ENCODE data around the gene MPIG6B. TPM values are rescaled to one million over a fixed set of nuclear protein-coding genes. Genes with fewer than 3 reads are reported as not detected.

The MPIG6B gene
- total and polyA plus RNA-seq, 8 donors = 0.05 to 0.06 TPM; not detected in 6

DNA sequence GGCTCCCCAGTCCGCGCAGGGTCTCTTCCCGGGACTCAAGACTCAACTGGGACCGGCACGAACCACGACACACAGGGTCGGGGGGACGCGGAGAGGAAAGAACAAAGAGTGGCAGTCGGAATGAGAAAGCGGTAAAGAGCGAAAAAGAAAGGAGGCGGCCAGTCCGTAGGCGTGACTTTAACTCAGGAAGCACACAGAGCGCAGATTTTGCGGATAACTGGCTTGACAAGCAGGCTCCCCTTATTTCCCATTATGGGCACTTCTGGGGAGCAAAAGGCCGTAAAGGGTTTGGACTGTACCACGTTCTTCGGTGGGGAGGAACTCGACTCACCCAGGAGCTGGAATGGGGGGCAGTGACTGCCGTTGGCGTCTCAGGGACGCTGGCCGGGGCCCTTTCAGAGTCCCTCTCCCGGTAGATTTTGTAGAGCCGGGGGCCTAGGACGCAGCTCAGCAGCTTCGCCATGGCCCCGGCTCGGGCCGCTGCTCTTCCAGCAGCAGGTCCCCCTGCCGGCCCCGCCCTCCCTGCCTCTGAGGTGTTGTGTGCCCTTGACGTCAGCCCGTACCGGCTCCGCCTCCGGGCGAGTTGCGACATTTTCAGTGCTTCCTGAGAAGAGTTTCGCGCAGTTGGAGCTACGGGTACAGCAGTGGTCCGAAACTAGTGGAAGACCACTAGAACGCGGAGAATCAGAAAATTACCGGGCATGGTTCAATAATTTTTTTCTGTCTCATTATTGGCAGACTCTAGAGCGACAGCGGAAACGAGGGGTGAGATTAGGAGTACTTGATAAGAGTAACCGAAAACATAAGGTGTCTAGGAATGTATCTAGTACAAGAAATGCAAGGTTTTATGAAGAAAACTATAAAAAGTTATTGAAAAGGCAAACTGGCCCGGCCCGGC, 20.1 kb upstream of the MPIG6B start, which contains the start of gene ABHD16A:
ABHD16A (minus strand) TSS at position 506 of the 898 bp plus-strand sequence; CDS start at position 463, 43 bp downstream.
- H3K4me1 ChIP-seq = peaks cover 0 to 12% (median 10%) of the 10 kb centered on the region in 3 donors
- H3K27me3 ChIP-seq = no peaks in the 10 kb centered on the region
- TF ChIP-seq CTCF (IDR thresholded peaks at IDR 0.05) = no peak
- peak; percentile 88 for FAIRE-seq
- intact Hi-C loops (cut with DNase I) = no loop called here
- H3K4me3 ChIP-seq = peak within 1 kb of the TSS; percentile 42 to 88 (median 72)
- H3K9me3 ChIP-seq = no peaks in the 10 kb centered on the region
- ATAC-seq = peak; percentile 98 to 99 (median 98)
- 1% methylated on average over 53 to 54 of the region's 54 CpGs for WGBS, 2 donors
- H3K27ac ChIP-seq = peak within 1 kb of the TSS; percentile 89 to 97 (median 94)
- H3K36me3 ChIP-seq = peaks cover 0 to 4% (median 0%) of the 10 kb centered on the region in 3 donors
- DNase-seq = peak; percentile 96 to 99 (median 98)

GRCh38 chr6:31705931-31706330, 17.2 kb upstream of the MPIG6B start:
- DNase-seq (no peak), ATAC-seq (no peak), FAIRE-seq (no peak)
- no peak overlapping the region for H3K27ac ChIP-seq
- H3K4me1 ChIP-seq = peaks cover 0 to 12% (median 9%) of the 10 kb centered on the region in 3 donors
- no peaks in the 10 kb centered on the region for H3K36me3 ChIP-seq
- no peak for TF ChIP-seq CTCF (IDR thresholded peaks at IDR 0.05)
- WGBS, 2 donors = 73 to 84% methylated on average over 6 of the region's 6 CpGs
- no peaks in the 10 kb centered on the region for H3K9me3 ChIP-seq
- no peak overlapping the region for H3K4me3 ChIP-seq
- H3K27me3 ChIP-seq = no peaks in the 10 kb centered on the region
- intact Hi-C loops (cut with DNase I) = no loop called here

GRCh38 chr6:31706599-31706998, 16.6 kb upstream of the MPIG6B start, which contains the start of gene LY6G6F:
Gene LY6G6F (plus strand): TSS chr6:31706866. CDS start chr6:31706907, 41 bp downstream.
- H3K4me1 ChIP-seq = peaks cover 0 to 10% (median 2%) of the 10 kb centered on the region in 3 donors
- no peak for TF ChIP-seq CTCF (IDR thresholded peaks at IDR 0.05)
- H3K36me3 ChIP-seq = no peaks in the 10 kb centered on the region
- no peak for DNase-seq
- FAIRE-seq = no peak
- H3K9me3 ChIP-seq = no peaks in the 10 kb centered on the region
- WGBS, 2 donors = 35 to 44% methylated on average over 3 of the region's 3 CpGs
- H3K27me3 ChIP-seq = no peaks in the 10 kb centered on the region
- no peak for ATAC-seq
- no peak within 1 kb of the TSS for H3K27ac ChIP-seq
- H3K4me3 ChIP-seq = no peak within 1 kb of the TSS
- intact Hi-C loops (cut with DNase I) = no loop called here

DNA sequence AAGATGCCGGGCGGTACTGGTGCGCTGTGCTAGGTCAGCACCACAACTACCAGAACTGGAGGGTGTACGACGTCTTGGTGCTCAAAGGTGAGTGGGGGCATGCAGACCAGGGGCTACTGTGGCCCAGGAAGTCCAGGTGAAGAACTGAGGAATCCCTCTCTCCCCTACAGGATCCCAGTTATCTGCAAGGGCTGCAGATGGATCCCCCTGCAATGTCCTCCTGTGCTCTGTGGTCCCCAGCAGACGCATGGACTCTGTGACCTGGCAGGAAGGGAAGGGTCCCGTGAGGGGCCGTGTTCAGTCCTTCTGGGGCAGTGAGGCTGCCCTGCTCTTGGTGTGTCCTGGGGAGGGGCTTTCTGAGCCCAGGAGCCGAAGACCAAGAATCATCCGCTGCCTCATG, 15.5 kb upstream of the MPIG6B start:
- Histone ChIP-seq H3K36me3 (no peaks in the 10 kb centered on the region), H3K4me3 (no peak overlapping the region), H3K4me1 (peaks cover 0 to 5% (median 0%) of the 10 kb centered on the region in 3 donors), H3K9me3 (no peaks in the 10 kb centered on the region), H3K27me3 (no peaks in the 10 kb centered on the region), H3K27ac (no peak overlapping the region)
- intact Hi-C loops (cut with DNase I) = no loop called here
- DNase-seq = no peak
- no peak for TF ChIP-seq CTCF (IDR thresholded peaks at IDR 0.05)
- 70 to 82% methylated on average over 10 of the region's 10 CpGs for WGBS, 2 donors
- ATAC-seq = no peak
- no peak for FAIRE-seq
